Keratinocyte (primary cell): ENCODE data around the gene ALK. TPM values are rescaled to one million over a fixed set of nuclear protein-coding genes. Genes with fewer than 3 reads are reported as not detected.

Source experiments
- DNase-seq: peaks from one replicate; pipeline ENCODE4 v3.0.0-alpha.2; 2011; ENCODE audit warnings: low read depth, missing footprints, low spot score
- FAIRE-seq: peaks from 2 replicates; lab custom pipeline; 2011; peaks lifted over from hg19 to GRCh38; lab: Jason Lieb, UNC
- H2AFZ ChIP-seq: 2 replicates; pipeline ENCODE4 v1.6.0; 2012; ENCODE audit warnings: low read length, control low read depth, inconsistent platforms; ENCODE audit not compliant: control insufficient read depth
- H3K27ac ChIP-seq: 2 replicates; pipeline ENCODE4 v1.5.1; 2011; ENCODE audit warnings: low read length; ENCODE audit not compliant: control insufficient read depth, insufficient read depth
- H3K27me3 ChIP-seq: 3 replicates; pipeline ENCODE4 v1.6.0; 2011; ENCODE audit warnings: low read length; ENCODE audit not compliant: control insufficient read depth, insufficient read depth; ENCODE audit errors: extremely low read depth
- H3K36me3 ChIP-seq, 2 experiments: 2 replicates in 1 of 2; 3 replicates in 1 of 2; pipeline ENCODE4 v1.5.1; 2011; ENCODE audit warnings: low read length in 2 of 2, mild to moderate bottlenecking in 1 of 2; ENCODE audit not compliant: control insufficient read depth in 2 of 2, insufficient read depth in 2 of 2; ENCODE audit errors: extremely low read depth in 1 of 2
- H3K4me1 ChIP-seq: 3 replicates; pipeline ENCODE4 v1.5.1; 2011; ENCODE audit warnings: low read length; ENCODE audit not compliant: control insufficient read depth, insufficient read depth; ENCODE audit errors: extremely low read depth
- H3K4me2 ChIP-seq: 3 replicates; pipeline ENCODE4 v1.6.0; 2011; ENCODE audit warnings: low read depth, low read length; ENCODE audit not compliant: control insufficient read depth, insufficient read depth; ENCODE audit errors: extremely low read depth
- H3K4me3 ChIP-seq, 3 experiments: fragments of 200-600 bp in 1 of 3; sonication (generic) in 1 of 3; 2 replicates in 2 of 3; 3 replicates in 1 of 3; pipeline ENCODE4 v1.5.1; 2011 to 2016; ENCODE audit warnings: low read length in 3 of 3, mild to moderate bottlenecking in 3 of 3, control low read depth in 2 of 3, inconsistent platforms in 1 of 3, low read depth in 1 of 3, mixed read lengths in 1 of 3, mixed run types in 1 of 3, moderate library complexity in 1 of 3; ENCODE audit not compliant: control insufficient read depth in 2 of 3, insufficient read depth in 2 of 3; ENCODE audit errors: extremely low read depth in 1 of 3
- H3K79me2 ChIP-seq: 2 replicates; pipeline ENCODE4 v1.6.0; 2012; ENCODE audit warnings: low read length; ENCODE audit not compliant: control insufficient read depth, insufficient read depth
- H3K9ac ChIP-seq: 3 replicates; pipeline ENCODE4 v1.6.0; 2011; ENCODE audit warnings: low read length; ENCODE audit not compliant: control insufficient read depth, insufficient read depth; ENCODE audit errors: extremely low read depth
- H3K9me1 ChIP-seq: 3 replicates; pipeline ENCODE4 v1.6.0; 2011; ENCODE audit warnings: low read length; ENCODE audit not compliant: control insufficient read depth, insufficient read depth; ENCODE audit errors: extremely low read depth
- H3K9me3 ChIP-seq: 2 replicates; pipeline ENCODE4 v1.5.1; 2012; ENCODE audit warnings: low read depth, low read length; ENCODE audit not compliant: control insufficient read depth
- H4K20me1 ChIP-seq: 3 replicates; pipeline ENCODE4 v1.6.0; 2011; ENCODE audit warnings: low read length; ENCODE audit not compliant: control insufficient read depth, insufficient read depth; ENCODE audit errors: extremely low read depth
- EZH2 ChIP-seq: IDR thresholded peaks from one replicate; pipeline ENCODE4 v1.6.1; 2012; ENCODE audit warnings: inconsistent platforms, mild to moderate bottlenecking, low read length, moderate library complexity
- dilution Hi-C: fragments of 300-500 bp; cut with MboI; formaldehyde crosslinking; loops from one replicate; pipeline ENCODE4 v1.7.0; 2020; ENCODE audit warnings: low sequenced_read_pairs; ENCODE audit not compliant: extremely low pct_ligation_motif_present
- polyA plus RNA-seq, 5 experiments: library from polyadenylated mRNA; depleted of rRNA in 3 of 5; stranded (reverse) in 3 of 5; stranded (forward) in 1 of 5; unstranded in 1 of 5; fragments of >200 nt; gene quantifications; 1 replicate in 1 of 5; 2 replicates in 3 of 5; 3 replicates in 1 of 5; pipeline versions ENCODE4 v1.2.1 to v1.2.3, GENCODE V29; 2011 to 2012; ENCODE audit warnings: missing spikeins in 2 of 5, low read depth in 1 of 5, low replicate concordance in 1 of 5
- TF ChIP-seq, protein P1 (sequence below), 3 experiments: IDR thresholded peaks in 1 of 3; conservative IDR thresholded peaks in 1 of 3; optimal IDR thresholded peaks in 1 of 3; 2 replicates in 2 of 3; 3 replicates in 1 of 3; pipeline versions ENCODE3 to v1.5.1; 2011; ENCODE audit warnings: low read length in 3 of 3, mild to moderate bottlenecking in 3 of 3, moderate library complexity in 2 of 3, control low read depth in 1 of 3, inconsistent platforms in 1 of 3; ENCODE audit not compliant: insufficient read depth in 2 of 3; ENCODE audit errors: extremely low read depth in 1 of 3

Gene ALK
- polyA plus RNA-seq, 1 donor (not counting 4 experiments of a cell fraction or from before 2014, with no cell fraction given) = not detected

DNA sequence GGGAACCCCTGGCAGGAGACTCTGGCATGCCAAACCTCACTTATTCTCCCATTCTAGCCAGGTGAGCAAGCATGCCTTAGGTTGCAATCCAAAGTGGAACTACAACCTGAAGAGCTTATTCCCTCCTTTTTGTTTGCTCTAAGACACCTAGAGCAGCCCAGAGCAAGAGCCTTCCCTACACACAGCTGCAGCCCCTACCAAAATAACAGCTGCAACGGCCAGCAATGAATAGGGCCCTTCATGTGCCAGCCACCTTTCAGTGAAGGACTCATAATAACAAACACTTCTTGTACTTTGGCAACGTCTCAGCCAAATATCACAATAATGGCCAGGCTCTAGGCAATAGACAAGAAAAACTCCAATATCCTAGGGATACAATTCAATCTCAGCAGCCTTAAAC is 178.7 kb downstream of the ALK start:
- Histone ChIP-seq H3K79me2 (no peaks in the 10 kb centered on the region), H3K36me3 (no peaks in the 10 kb centered on the region), H4K20me1 (no peaks in the 10 kb centered on the region), H3K9ac (no peak overlapping the region), H3K9me3 (no peaks in the 10 kb centered on the region), H3K27ac (no peak overlapping the region), H3K4me1 (peaks cover 4% of the 10 kb centered on the region), H3K4me2 (no peak overlapping the region), H3K4me3 (no peak overlapping the region), H2AFZ (no peak overlapping the region), H3K27me3 (no peaks in the 10 kb centered on the region), H3K9me1 (no peaks in the 10 kb centered on the region)
- DNase-seq (no peak), FAIRE-seq (no peak)
- TF ChIP-seq, protein P1, sequence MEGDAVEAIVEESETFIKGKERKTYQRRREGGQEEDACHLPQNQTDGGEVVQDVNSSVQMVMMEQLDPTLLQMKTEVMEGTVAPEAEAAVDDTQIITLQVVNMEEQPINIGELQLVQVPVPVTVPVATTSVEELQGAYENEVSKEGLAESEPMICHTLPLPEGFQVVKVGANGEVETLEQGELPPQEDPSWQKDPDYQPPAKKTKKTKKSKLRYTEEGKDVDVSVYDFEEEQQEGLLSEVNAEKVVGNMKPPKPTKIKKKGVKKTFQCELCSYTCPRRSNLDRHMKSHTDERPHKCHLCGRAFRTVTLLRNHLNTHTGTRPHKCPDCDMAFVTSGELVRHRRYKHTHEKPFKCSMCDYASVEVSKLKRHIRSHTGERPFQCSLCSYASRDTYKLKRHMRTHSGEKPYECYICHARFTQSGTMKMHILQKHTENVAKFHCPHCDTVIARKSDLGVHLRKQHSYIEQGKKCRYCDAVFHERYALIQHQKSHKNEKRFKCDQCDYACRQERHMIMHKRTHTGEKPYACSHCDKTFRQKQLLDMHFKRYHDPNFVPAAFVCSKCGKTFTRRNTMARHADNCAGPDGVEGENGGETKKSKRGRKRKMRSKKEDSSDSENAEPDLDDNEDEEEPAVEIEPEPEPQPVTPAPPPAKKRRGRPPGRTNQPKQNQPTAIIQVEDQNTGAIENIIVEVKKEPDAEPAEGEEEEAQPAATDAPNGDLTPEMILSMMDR (optimal IDR thresholded peaks at IDR 0.05 in 1 of 3, IDR thresholded peaks at IDR 0.05 in 1 of 3, conservative IDR thresholded peaks at IDR 0.05 in 1 of 3; ENCODE audit: extremely low read depth in 1 of 3, insufficient read depth in 2 of 3, low read length in 3 of 3) = no peak
- no peak for TF ChIP-seq EZH2
- dilution Hi-C loops = no loop called here

DNA sequence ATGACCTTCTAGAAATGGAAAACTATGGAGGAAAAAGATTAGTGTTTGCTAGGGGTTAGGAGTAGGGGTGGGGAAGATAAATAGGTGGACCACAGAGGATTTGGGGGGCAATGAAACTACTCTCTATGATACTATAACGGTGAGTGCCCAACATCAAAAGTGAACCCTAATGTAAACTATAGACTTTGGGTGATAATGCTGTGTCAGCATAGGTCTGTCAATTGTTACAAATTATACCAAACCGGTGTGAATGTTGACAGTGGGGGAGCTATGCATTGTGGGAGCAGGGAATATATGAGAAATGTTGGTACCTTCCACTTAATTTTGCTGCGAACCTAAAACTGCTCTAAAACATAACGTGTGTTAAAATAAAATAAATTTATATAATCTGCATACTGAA is 180.3 kb downstream of the ALK start:
- Histone ChIP-seq H3K27me3 (no peaks in the 10 kb centered on the region), H4K20me1 (no peaks in the 10 kb centered on the region), H3K79me2 (no peaks in the 10 kb centered on the region), H3K4me1 (no peaks in the 10 kb centered on the region), H2AFZ (no peak overlapping the region), H3K27ac (no peak overlapping the region), H3K36me3 (no peaks in the 10 kb centered on the region), H3K9ac (no peak overlapping the region), H3K9me3 (no peaks in the 10 kb centered on the region), H3K4me2 (no peak overlapping the region), H3K9me1 (no peaks in the 10 kb centered on the region), H3K4me3 (no peak overlapping the region)
- no peak for TF ChIP-seq EZH2
- TF ChIP-seq, protein P1 (optimal IDR thresholded peaks at IDR 0.05 in 1 of 3, IDR thresholded peaks at IDR 0.05 in 1 of 3, conservative IDR thresholded peaks at IDR 0.05 in 1 of 3; ENCODE audit: extremely low read depth in 1 of 3, insufficient read depth in 2 of 3, low read length in 3 of 3) = no peak
- dilution Hi-C loops = no loop called here
- DNase-seq (no peak), FAIRE-seq (no peak)
